ENCODE measurements around the gene AEBP2.

Gene AEBP2

DNA sequence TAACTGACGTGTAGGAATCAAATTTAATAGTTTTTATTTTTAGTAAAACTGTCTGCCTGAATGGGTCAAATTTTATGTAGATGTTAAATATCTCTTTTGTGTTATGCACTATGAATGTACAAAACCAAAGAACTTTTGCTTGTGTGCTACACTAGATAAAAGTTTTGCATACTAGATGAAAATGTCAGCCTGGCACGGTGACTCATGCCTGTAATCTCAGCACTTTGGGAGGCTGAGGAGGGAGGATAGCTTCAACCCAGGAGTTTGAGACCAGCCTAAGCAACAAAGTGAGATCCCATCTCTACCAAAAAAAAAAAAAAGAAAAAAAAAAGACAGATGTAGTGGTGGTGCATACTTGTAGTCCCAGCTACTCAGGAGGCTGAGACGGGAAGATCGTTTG lies 11.1 kb downstream of the AEBP2 start:
- Histone ChIP-seq H2AFZ (ENCODE audit: low read length) (no peak overlapping the region), H3K9me3 (ENCODE audit: low read length) (no peaks in the 10 kb centered on the region), H3K27me3 (ENCODE audit: insufficient read depth, low read length) (no peaks in the 10 kb centered on the region), H4K20me1 (ENCODE audit: insufficient read depth, low read length) (no peaks in the 10 kb centered on the region; the same call in 1 of the 2 replicates), H3K9ac (ENCODE audit: low read length) (no peak overlapping the region), H3K4me3 (ENCODE audit: low read depth, low read length, poor library complexity, severe bottlenecking) (no peak overlapping the region), H3K9me2 (ENCODE audit: low read depth, low read length) (no peaks in the 10 kb centered on the region), H3K27ac (ENCODE audit: low read depth, low read length, poor library complexity, severe bottlenecking) (no peak overlapping the region), H3K4me2 (ENCODE audit: low read length) (no peak overlapping the region), H3K79me2 (ENCODE audit: insufficient read depth, low read length) (peaks cover 97% of the 10 kb centered on the region), H3K36me3 (ENCODE audit: insufficient read depth, low read length) (peaks cover 26% of the 10 kb centered on the region), H3F3A (ENCODE audit: insufficient read depth, low read length) (no peaks in the 10 kb centered on the region), H3K4me1 (ENCODE audit: insufficient read depth, low read length, severe bottlenecking) (peaks cover 10% of the 10 kb centered on the region)
- TF ChIP-seq CTCF (IDR thresholded peaks at IDR 0.05; ENCODE audit: low read length) (no peak), EZH2 (IDR thresholded peaks at IDR 0.05; ENCODE audit: borderline replicate concordance, low read length) (no peak)

GRCh38 chr12:19451196-19451595 lies 11.9 kb downstream of the AEBP2 start:
- Histone ChIP-seq H3K27me3 (ENCODE audit: insufficient read depth, low read length) (no peaks in the 10 kb centered on the region), H3F3A (ENCODE audit: insufficient read depth, low read length) (no peaks in the 10 kb centered on the region), H2AFZ (ENCODE audit: low read length) (no peak overlapping the region), H3K4me1 (ENCODE audit: insufficient read depth, low read length, severe bottlenecking) (peaks cover 10% of the 10 kb centered on the region), H4K20me1 (ENCODE audit: insufficient read depth, low read length) (no peaks in the 10 kb centered on the region; the same call in 1 of the 2 replicates), H3K9me3 (ENCODE audit: low read length) (no peaks in the 10 kb centered on the region), H3K4me2 (ENCODE audit: low read length) (no peak overlapping the region), H3K79me2 (ENCODE audit: insufficient read depth, low read length) (peaks cover 94% of the 10 kb centered on the region), H3K9me2 (ENCODE audit: low read depth, low read length) (no peaks in the 10 kb centered on the region), H3K36me3 (ENCODE audit: insufficient read depth, low read length) (peaks cover 25% of the 10 kb centered on the region), H3K4me3 (ENCODE audit: low read depth, low read length, poor library complexity, severe bottlenecking) (no peak overlapping the region), H3K27ac (ENCODE audit: low read depth, low read length, poor library complexity, severe bottlenecking) (no peak overlapping the region), H3K9ac (ENCODE audit: low read length) (no peak overlapping the region)
- no peak for TF ChIP-seq EZH2 (IDR thresholded peaks at IDR 0.05; ENCODE audit: borderline replicate concordance, low read length)
- no peak for TF ChIP-seq CTCF (IDR thresholded peaks at IDR 0.05; ENCODE audit: low read length)

- no peak for TF ChIP-seq EZH2 (IDR thresholded peaks at IDR 0.05; ENCODE audit: borderline replicate concordance, low read length)
- no peak for TF ChIP-seq CTCF (IDR thresholded peaks at IDR 0.05; ENCODE audit: low read length)
- Histone ChIP-seq H3K9me2 (ENCODE audit: low read depth, low read length) (no peaks in the 10 kb centered on the region), H3K4me2 (ENCODE audit: low read length) (no peak overlapping the region), H2AFZ (ENCODE audit: low read length) (no peak overlapping the region), H3K27ac (ENCODE audit: low read depth, low read length, poor library complexity, severe bottlenecking) (no peak overlapping the region), H3K4me3 (ENCODE audit: low read depth, low read length, poor library complexity, severe bottlenecking) (no peak overlapping the region), H3K4me1 (ENCODE audit: insufficient read depth, low read length, severe bottlenecking) (peaks cover 26% of the 10 kb centered on the region), H3F3A (ENCODE audit: insufficient read depth, low read length) (no peaks in the 10 kb centered on the region), H3K9me3 (ENCODE audit: low read length) (no peaks in the 10 kb centered on the region), H3K27me3 (ENCODE audit: insufficient read depth, low read length) (no peaks in the 10 kb centered on the region), H3K79me2 (ENCODE audit: insufficient read depth, low read length) (peaks cover 92% of the 10 kb centered on the region), H4K20me1 (ENCODE audit: insufficient read depth, low read length) (no peaks in the 10 kb centered on the region; the same call in 1 of the 2 replicates), H3K9ac (ENCODE audit: low read length) (no peak overlapping the region), H3K36me3 (ENCODE audit: insufficient read depth, low read length) (peaks cover 37% of the 10 kb centered on the region; the same call in 1 of the 2 replicates)
Measured at GRCh38 chr12:19453961-19454360, 14.7 kb downstream of the AEBP2 start.
